Activated CD4-positive, alpha-beta memory T cell treated with anti-CD3 and anti-CD28 coated beads for 36 hours (primary cell): ENCODE data around the gene MAP2K1. TPM values are rescaled to one million over a fixed set of nuclear protein-coding genes. Genes with fewer than 3 reads are reported as not detected.

Source experiments
- CTCF ChIA-PET: fragments of 350-600 bp; sonication (Branson Sonifier 250); formaldehyde crosslinking; loops from one replicate; lab custom pipeline; 2021; ENCODE audit warnings: antibody characterized with exemption, inconsistent platforms; lab: Charles Lee
- POLR2A ChIA-PET: fragments of 350-600 bp; sonication (Branson Sonifier 250); formaldehyde crosslinking; loops from one replicate; lab custom pipeline; 2021; ENCODE audit warnings: antibody characterized with exemption; lab: Charles Lee
- DNase-seq: peaks from one replicate; pipeline ENCODE4 v3.0.0-alpha.2; 2020
- H3K27ac Mint-ChIP-seq: one replicate; pipeline ENCODE4 v1.8.0; 2021; ENCODE audit warnings: mixed read lengths
- H3K27me3 Mint-ChIP-seq: one replicate; pipeline ENCODE4 v1.8.0; 2021; ENCODE audit warnings: mixed read lengths
- H3K36me3 Mint-ChIP-seq: one replicate; pipeline ENCODE4 v1.8.0; 2021; ENCODE audit warnings: mixed read lengths
- H3K4me1 Mint-ChIP-seq: one replicate; pipeline ENCODE4 v1.8.0; 2021; ENCODE audit warnings: low read depth, mixed read lengths
- H3K4me3 Mint-ChIP-seq: one replicate; pipeline ENCODE4 v1.8.0; 2021; ENCODE audit warnings: mild to moderate bottlenecking, mixed read lengths
- H3K9me3 Mint-ChIP-seq: one replicate; pipeline ENCODE4 v1.8.0; 2021; ENCODE audit warnings: mixed read lengths
- intact Hi-C: fragments of 100-400 bp; cut with micrococcal nuclease; formaldehyde crosslinking; loops from one replicate; pipeline ENCODE4 v1.15.1; 2023
- microRNA-seq: library from miRNA; unstranded; fragments of <30 nt; microRNA quantifications from one replicate; pipeline ENCODE4 v1.2.0, GENCODE V29; 2022; ENCODE audit warnings: borderline number of aligned reads, borderline microRNAs expressed, borderline replicate concordance
- total RNA-seq, 2 experiments: library from RNA; stranded (reverse); gene quantifications; one replicate each; pipeline ENCODE4 v1.2.3, GENCODE V29; 2021

MAP2K1 gene
- total RNA-seq, 2 experiments from 2014 or later = 91.8 to 91.9 TPM

DNA sequence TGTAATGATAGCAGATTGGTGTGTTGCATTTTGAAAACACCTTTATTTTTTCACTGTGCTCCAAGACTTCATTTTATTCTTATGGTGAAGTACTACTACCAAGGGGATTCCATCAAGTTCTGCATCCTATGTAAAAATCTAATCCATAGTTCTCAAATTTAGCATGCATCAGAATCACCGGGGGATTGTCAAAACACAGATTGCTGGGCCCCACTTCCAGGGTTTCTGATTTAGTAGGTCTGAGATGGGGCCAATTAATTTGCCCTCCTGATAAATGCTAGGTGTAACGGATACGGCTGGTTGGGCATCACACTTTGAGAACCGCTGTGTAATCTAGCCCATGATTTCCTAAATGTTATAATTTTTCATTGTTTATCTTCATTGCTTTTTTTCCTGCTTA is 119.1 kb downstream of the MAP2K1 start:
- Mint-ChIP-seq H3K27me3 (no peaks in the 10 kb centered on the region), H3K4me3 (peak overlapping the region; percentile 95), H3K4me1 (peaks cover 39% of the 10 kb centered on the region), H3K9me3 (no peaks in the 10 kb centered on the region), H3K36me3 (peaks cover 45% of the 10 kb centered on the region), H3K27ac (peak overlapping the region; percentile 95)
- ChIA-PET CTCF (interaction anchor here (1.4 to 3.2 kb wide), 2 partner anchors 8 to 119 kb away, joined by 5 to 18 read pairs; partner anchors contain the start of genes MAP2K1 and SNAPC5), POLR2A (interaction anchor here (1.0 to 1.7 kb wide), 5 partner anchors 119 to 213 kb away, joined by 3 to 15 read pairs (median 4); partner anchors contain the start of genes DIS3L and MAP2K1)
- DNase-seq = no peak
- intact Hi-C loops = loop anchor here (1.0 to 2.0 kb wide), 3 partner anchors 9 to 149 kb away; partner anchors contain the start of genes MAP2K1, SNAPC5 and TIPIN

GRCh38 chr15:66508293-66508883 is 121.7 kb downstream of the MAP2K1 start:
- POLR2A ChIA-PET = interaction anchor here (0.8 to 1.7 kb wide), 2 partner anchors 9 to 255 kb away, joined by 3 to 5 read pairs; partner anchors contain the start of gene MEGF11
- peaks cover 19% of the 10 kb centered on the region for H3K4me1 Mint-ChIP-seq
- CTCF ChIA-PET = interaction anchor here (0.6 to 3.2 kb wide), 2 partner anchors 11 to 24 kb away, joined by 4 to 18 read pairs; partner anchors contain the start of gene SNAPC5

DNA sequence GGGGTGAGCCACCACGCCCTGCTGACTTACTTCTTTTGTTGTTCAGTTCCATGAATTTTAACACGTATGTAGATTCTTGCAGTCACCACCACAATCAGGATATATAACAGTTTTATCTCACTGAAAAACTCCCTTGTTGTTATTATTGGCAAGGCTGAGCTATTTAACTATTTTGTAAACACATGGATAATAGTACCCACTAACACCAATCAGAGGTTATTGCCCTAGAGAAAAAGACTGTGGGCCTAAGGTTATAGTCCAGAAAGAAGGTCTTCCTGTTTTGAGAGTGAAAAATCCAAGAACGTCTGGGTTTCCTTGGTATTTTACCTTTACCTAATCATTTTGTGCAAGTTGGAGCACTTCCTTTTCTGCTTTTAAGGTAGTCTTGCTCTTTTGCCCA is 127.9 kb downstream of the MAP2K1 start:
- H3K27me3 Mint-ChIP-seq = no peaks in the 10 kb centered on the region
- H3K9me3 Mint-ChIP-seq = no peaks in the 10 kb centered on the region
- ChIA-PET POLR2A (no interaction called here), CTCF (no interaction called here)
- H3K27ac Mint-ChIP-seq = no peak overlapping the region
- H3K4me3 Mint-ChIP-seq = no peak overlapping the region
- intact Hi-C loops = no loop called here
- DNase-seq = no peak
- no peaks in the 10 kb centered on the region for H3K4me1 Mint-ChIP-seq
- H3K36me3 Mint-ChIP-seq = peaks cover 26% of the 10 kb centered on the region

More at GRCh38 chr15:66508293-66508883, 121.7 kb downstream of the MAP2K1 start:
- intact Hi-C loops = no loop called here
- H3K27ac Mint-ChIP-seq = no peak overlapping the region
- no peaks in the 10 kb centered on the region for H3K9me3 Mint-ChIP-seq
- DNase-seq = no peak
- H3K4me3 Mint-ChIP-seq = no peak overlapping the region
- H3K36me3 Mint-ChIP-seq = peaks cover 21% of the 10 kb centered on the region
- no peaks in the 10 kb centered on the region for H3K27me3 Mint-ChIP-seq

- H3K4me3 Mint-ChIP-seq = no peak overlapping the region
- intact Hi-C loops = no loop called here
- CTCF ChIA-PET = no interaction called here
- POLR2A ChIA-PET = interaction anchor here (0.6 kb wide), 1 partner anchor 141 kb away, joined by 3 read pairs; no protein-coding TSS in a partner anchor
- no peak for DNase-seq
- H3K9me3 Mint-ChIP-seq = no peaks in the 10 kb centered on the region
- H3K4me1 Mint-ChIP-seq = no peaks in the 10 kb centered on the region
- H3K27me3 Mint-ChIP-seq = no peaks in the 10 kb centered on the region
- no peak overlapping the region for H3K27ac Mint-ChIP-seq
- peaks cover 22% of the 10 kb centered on the region for H3K36me3 Mint-ChIP-seq
These were observed 129.2 kb downstream of the MAP2K1 start for GRCh38 chr15:66515901-66516322.

GRCh38 chr15:66523926-66524325 is 137.2 kb downstream of the MAP2K1 start:
- Mint-ChIP-seq H3K27ac (no peak overlapping the region), H3K36me3 (peaks cover 38% of the 10 kb centered on the region)
- intact Hi-C loops = no loop called here

GRCh38 chr15:66524838-66525237 is 138.1 kb downstream of the MAP2K1 start:
- CTCF ChIA-PET = no interaction called here
- H3K27me3 Mint-ChIP-seq = no peaks in the 10 kb centered on the region
- peaks cover 42% of the 10 kb centered on the region for H3K36me3 Mint-ChIP-seq
- H3K9me3 Mint-ChIP-seq = no peaks in the 10 kb centered on the region
- DNase-seq = no peak
- H3K4me1 Mint-ChIP-seq = no peaks in the 10 kb centered on the region
- no peak overlapping the region for H3K27ac Mint-ChIP-seq
- POLR2A ChIA-PET = no interaction called here
- intact Hi-C loops = no loop called here
- H3K4me3 Mint-ChIP-seq = no peak overlapping the region

More at GRCh38 chr15:66523926-66524325, 137.2 kb downstream of the MAP2K1 start:
- ChIA-PET POLR2A (no interaction called here), CTCF (no interaction called here)
- Mint-ChIP-seq H3K9me3 (no peaks in the 10 kb centered on the region), H3K4me3 (no peak overlapping the region), H3K27me3 (no peaks in the 10 kb centered on the region), H3K4me1 (no peaks in the 10 kb centered on the region)
- DNase-seq = no peak

DNA sequence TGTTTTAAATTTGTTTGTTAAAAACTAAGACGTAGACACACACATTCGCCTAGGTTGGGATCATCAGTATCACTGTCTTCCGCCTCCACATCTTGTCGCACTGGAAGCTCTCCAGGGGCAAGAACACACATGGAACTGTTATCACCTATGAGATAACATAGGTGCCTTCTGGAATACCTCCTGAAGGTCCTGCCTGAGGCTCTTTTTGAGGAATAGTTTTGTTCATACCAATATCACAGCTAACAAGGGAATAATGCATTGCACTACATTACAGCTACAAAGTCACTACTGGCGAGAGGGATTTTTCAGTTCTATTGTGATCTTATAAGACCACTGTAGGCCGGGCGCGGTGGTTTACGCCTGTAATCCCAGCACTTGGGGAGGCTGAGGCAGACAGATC is 148.3 kb downstream of the MAP2K1 start:
- H3K27me3 Mint-ChIP-seq = no peaks in the 10 kb centered on the region
- peaks cover 44% of the 10 kb centered on the region for H3K36me3 Mint-ChIP-seq
- no peaks in the 10 kb centered on the region for H3K4me1 Mint-ChIP-seq
- H3K9me3 Mint-ChIP-seq = no peaks in the 10 kb centered on the region
- POLR2A ChIA-PET = no interaction called here
- DNase-seq = no peak
- no peak overlapping the region for H3K27ac Mint-ChIP-seq
- CTCF ChIA-PET = no interaction called here
- intact Hi-C loops = no loop called here
- no peak overlapping the region for H3K4me3 Mint-ChIP-seq

Small RNA genes lying within 50 kb of the gene (microRNA-seq; reads per million reads assigned to microRNA genes)
- gene MIR4512 = not detected

Other genes starting within 250 kb of the MAP2K1 start
- not detected for gene MEGF11, start 133.2 kb upstream of the MAP2K1 start, total RNA-seq
- 10 to 100 TPM; 23.5 to 26.3 TPM for gene DIS3L, start 93.3 kb upstream of the MAP2K1 start, total RNA-seq
- gene TIPIN, start 30.2 kb upstream of the MAP2K1 start, total RNA-seq = 10 to 100 TPM; 43.2 to 45.9 TPM
- gene SNAPC5, start 110.8 kb downstream of the MAP2K1 start, total RNA-seq = 10 to 100 TPM; 23.4 to 25.3 TPM
- gene RPL4, start 117.9 kb downstream of the MAP2K1 start, total RNA-seq = 1,000 to 10,000 TPM; 5,151 to 5,211 TPM
- gene ZWILCH, start 118.4 kb downstream of the MAP2K1 start, total RNA-seq = 10 to 100 TPM; 29.6 to 31.1 TPM
- gene LCTL, start 179.1 kb downstream of the MAP2K1 start, total RNA-seq = not detected